Fibroblast of gingiva (primary cell): ENCODE measurements around the gene CYP27A1.

Experiments used
- DNase-seq: peaks from one replicate; pipeline ENCODE4 v3.0.0-alpha.2; 2011; ENCODE audit warnings: low read depth

The CYP27A1 gene

GRCh38 chr2:218773881-218774280 lies 8.1 kb upstream of the CYP27A1 start:
- no peak for DNase-seq

DNA sequence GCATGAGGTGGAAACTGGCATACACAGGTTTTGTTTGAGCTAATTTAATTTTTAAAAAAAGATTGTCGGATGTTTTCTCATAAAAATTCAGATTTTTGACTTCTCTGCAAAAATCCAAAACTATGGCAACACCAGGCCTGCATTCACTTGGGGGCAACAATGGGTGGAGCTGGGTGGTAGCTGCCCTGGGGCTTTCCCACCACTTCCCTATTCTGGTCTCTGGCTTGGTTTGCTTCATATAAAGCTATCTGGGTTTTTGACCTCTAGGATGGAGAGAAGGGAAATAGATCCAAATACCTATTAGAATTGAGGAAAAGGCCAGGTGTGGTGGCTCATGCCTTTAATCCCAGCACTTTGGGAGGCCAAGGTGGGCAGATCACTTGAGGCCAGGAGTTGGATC lies 5.5 kb upstream of the CYP27A1 start:
- DNase-seq, result no peak

DNA sequence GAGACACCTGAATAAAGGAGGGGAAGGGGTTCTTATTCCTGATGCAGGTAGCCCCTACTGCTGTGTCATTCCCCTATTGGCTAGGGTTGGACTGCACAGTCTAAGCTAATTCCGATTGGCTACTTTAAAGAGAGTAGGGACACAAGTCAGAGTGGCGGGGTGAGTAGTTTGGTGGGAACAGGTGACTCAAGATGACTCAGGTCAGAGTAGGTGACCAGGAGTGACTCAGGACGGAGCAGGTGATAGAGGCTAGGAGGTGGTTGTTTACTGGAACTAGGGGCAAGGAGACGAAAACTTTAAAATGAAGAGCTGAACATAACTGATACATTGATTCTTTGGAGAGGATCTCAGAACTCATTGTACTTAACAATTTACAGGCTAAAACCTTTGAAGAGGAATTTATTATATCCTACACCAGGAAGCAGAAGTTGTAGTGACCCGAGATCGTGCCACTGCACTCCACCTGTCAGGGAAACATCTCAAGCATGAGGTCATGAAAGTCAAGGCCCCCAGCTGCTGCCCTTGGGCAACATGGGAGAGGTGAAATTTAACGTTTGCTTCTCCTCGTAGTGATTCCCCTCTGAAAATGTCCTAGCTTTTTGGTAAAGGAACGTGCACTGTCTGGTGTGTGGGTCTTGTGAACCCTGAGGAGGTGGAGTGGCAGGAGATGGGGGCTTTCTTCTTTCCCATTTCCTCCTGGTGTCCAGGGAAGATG lies 4.5 kb upstream of the CYP27A1 start:
- no peak for DNase-seq

DNA sequence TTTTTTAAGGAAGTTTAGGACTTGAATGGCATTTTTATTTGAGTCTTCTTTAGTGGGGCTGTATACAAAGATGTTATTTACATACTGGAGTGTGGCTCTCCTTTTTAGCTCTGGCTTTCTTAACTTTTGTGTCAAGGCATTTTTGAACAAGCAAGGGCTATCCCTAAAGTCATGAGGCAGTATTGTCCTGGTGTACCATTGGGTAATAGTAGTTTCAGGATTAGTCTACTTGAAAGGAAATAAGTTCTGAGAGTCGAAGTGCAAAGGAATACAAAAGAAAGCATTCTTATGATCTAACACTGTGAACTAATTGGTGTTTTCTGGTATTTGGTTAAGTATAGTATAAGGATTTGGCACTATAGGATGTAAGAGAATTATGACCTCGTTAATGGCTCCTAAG lies 1.9 kb upstream of the CYP27A1 start:
- DNase-seq, result no peak

- no peak for DNase-seq
Measured at GRCh38 chr2:218780851-218781690, 876 bp upstream of the CYP27A1 start.

- DNase-seq, result no peak
Measured at GRCh38 chr2:218782528-218782844, 539 bp downstream of the CYP27A1 start.

DNA sequence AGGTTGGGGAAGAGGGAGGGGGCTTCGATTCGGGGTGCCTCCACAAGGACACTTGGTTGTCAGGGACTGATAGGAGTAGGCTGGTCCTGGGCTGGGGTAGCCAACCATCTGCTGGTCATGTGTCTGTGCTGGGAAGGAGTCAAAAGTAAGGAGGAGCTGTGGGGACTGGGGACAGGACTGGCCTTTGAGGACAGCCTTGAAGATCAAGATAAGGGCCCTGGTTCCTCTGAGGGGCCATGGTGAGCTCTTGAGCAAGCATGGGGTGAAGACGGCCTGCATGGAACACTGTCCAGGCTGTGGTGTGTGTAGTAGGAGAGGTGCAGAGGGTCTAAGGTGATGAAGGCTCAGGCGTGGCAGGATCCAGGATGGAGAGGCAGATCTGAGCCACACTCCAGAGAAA lies 1.7 kb downstream of the CYP27A1 start:
- no peak for DNase-seq

GRCh38 chr2:218785103-218785502 lies 3.2 kb downstream of the CYP27A1 start:
- DNase-seq, result no peak

DNA sequence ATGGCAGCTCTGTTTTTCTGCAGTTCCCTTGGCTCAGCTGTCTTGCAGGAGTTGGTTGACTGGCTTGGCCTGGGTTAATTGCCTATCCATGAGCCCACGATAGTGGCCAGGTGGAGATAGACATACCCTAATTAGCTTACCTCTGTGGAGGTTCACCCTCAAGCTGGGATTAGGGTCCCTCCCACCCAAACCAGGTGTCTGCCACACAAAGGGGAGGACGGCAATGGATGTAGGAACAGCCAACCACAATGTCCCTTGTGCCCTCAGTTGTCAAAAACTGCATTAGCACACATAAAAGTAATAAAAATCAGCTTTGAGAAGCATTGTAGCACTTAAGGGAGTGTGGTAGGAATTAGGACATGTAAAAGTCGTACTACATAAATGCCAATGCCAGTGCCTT lies 4.2 kb downstream of the CYP27A1 start:
- DNase-seq, result no peak

DNA sequence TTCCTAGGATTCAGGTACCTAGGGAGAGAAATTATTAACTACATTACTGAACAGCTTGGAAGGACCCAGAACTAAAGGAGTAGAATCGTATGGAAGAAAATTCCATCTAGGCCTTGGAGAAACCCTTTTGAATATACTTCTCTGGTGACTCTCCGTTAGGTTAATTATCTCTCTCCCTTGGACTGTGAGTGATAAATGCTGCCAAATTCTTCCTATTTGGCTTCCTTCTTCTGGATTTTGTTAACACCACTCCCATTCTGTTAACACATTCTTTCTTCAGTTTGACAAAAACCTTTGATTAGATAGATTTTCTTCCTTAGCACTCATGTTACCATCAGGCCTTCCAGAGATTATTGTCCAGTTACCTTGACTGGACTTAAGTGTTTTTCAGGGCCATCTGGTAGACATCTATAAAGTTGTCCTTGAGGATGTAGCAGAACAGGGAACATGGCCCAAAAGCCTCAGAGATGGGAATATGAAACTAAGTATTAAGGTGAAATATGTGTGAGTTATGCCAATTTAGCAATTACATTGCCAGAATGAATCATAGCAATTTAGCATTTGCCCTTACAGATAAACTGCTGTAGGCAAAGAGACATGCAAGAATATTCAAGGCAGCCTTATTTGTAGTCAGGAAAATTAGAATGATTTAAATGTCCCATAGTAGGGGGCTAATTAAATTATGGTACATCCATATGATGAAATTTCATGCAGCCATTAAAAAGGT lies 6.7 kb downstream of the CYP27A1 start:
- peak; percentile 31 for DNase-seq

DNA sequence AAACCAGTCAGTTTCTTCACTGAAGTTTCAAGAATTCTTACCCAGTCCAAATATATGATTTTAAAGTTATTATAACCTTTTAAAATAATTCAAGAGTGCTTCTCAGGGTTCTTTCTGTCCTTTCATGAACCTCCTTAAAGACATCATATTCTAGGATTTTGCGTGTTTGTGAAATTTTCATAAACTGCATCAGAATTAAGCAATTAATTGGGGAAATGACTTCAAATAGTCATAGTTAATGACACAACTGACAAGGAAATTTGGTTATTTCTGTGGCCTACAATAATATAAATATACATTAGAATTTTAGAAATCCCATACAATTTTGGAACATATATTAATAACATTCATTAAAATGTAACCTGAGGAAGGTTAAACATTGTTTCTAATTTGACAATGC lies 10.5 kb downstream of the CYP27A1 start:
- no peak for DNase-seq

- DNase-seq, result no peak
Measured at GRCh38 chr2:218796691-218797090, 14.7 kb downstream of the CYP27A1 start.

GRCh38 chr2:218798767-218799504 lies 17.0 kb downstream of the CYP27A1 start:
- DNase-seq, result no peak

DNA sequence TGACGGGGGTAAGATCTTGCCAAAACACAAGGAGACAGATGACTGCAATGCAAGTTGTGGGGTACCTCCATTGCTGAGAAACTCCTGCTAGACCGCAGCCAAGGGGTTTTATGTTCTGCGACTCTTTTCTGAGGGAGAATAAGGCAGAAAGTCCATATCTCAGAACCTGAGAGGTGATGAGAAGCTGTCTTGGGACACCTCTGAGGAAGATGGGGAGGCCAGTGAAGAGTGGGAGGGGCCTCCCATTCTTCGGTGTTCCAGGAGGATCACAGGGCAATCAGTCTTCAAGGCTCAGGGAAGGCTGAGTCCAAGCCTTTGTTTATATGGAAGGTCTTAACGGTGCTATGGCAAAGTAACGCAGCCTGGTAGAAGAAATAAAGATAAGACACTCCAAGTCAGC lies 18.0 kb downstream of the CYP27A1 start:
- no peak for DNase-seq

DNA sequence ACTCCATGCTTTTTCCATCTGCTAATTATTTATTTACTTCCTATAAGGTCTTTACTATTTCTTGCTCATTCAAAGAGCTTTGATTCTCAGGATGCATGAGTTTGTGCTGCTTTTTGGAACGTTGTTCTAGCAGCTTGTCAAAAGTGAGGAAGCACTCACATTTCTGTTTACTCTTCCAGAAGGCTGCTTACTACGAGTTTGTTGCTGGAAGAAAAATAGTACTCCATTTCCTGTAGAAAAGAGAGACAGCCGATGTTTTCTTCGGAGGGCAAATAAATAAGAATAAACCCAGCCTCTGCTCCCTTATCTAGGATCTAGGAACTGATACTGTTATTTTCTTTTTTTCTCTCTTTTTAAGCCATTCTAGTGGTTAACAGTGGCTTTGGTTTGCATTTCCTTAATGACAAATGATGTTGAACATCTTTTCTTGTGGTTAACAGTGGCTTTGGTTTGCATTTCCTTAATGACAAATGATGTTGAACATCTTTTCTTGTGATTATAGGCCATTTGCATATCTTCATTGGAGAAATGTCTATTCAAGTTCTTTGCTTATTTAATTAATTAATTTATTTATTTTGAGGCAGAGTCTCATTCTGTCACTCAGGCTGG lies 20.5 kb downstream of the CYP27A1 start:
- no peak for DNase-seq

DNA sequence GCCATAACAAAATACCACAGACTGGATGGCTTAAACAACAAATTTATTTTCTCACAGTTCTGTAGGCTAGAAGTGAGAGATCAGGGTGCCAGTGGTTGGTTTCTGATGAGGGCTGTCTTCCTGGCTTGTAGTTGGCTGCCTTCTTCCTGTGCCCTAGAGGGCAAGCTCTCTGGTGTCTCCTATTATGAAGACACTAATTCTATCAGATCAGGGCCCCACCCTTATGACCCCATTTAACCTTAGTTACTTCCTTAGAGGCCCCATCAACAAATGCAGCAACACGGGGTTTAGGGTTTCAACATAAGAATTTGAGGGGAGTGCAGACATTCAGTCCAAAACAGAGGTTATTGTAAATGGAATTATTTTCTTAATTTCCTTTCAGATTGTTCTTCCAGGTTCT lies 22.9 kb downstream of the CYP27A1 start:
- DNase-seq, result no peak

DNA sequence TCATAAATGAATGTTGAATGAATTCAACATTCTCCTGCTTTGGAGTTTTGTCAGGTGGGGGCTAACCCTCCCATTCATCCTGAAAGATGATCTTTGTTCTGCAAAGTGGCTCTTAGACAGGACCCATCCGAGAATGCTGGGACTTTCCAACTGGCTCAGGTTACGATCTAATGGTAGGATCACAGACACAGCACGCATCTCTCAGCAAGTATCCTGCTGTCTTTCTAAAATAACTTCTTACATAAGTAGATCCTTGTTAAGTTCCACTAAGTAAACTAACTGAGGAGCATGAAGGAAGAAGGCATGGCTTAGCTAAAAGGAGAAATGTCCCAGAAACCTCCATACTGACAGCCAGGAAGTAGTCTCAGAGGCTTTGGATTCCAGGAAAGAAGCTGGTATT lies 23.7 kb downstream of the CYP27A1 start:
- peak; percentile 34 for DNase-seq

DNA sequence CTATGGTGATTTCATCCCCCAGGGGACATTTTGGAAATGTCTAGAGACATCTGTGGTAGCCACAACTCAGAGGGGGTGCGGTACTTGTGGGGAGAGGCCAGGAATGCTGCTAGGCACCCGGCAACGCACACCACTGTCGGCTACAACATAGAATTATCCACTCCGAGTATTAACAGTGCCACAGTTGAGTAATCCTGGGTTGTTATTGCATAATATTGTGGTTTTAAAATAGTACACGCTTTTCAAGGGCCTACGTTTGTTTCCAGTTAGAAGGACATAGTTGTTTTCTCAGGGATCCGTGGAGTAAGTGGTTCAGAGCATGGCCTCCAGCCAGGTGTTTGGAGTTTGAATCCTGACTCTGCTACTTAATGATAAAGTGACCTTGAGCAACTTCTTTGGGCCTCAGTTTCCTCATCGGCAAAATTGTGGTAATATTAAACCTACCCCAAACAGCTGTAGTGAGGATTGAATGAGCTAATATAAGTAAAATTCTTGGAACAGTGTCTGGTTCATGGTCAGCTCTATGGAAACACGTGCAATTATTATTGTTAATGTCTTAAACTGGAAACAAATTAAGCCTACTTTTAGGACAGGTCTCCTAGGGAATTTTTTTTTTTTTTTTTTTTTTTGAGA lies 24.5 kb downstream of the CYP27A1 start:
- DNase-seq, result peak; percentile 100

DNA sequence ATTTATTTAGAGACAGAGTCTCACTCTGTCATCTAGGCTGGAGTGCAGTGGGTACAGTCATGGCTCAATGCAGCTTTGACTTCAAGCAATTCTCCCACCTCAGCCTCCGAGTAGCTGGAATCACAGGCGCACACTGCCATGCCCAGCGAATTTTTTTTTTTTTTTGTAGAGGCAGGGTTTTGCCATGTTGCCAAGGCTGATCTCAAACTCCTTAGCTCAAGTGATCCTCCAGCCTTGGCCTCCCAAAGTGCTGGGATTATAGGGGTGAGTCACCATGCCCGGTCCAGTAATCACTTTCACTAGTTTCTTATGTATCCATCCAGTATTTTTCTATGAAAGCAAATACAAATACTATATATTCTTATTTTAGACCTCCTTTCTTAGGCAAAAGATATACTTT lies 25.7 kb downstream of the CYP27A1 start:
- DNase-seq, result no peak

DNA sequence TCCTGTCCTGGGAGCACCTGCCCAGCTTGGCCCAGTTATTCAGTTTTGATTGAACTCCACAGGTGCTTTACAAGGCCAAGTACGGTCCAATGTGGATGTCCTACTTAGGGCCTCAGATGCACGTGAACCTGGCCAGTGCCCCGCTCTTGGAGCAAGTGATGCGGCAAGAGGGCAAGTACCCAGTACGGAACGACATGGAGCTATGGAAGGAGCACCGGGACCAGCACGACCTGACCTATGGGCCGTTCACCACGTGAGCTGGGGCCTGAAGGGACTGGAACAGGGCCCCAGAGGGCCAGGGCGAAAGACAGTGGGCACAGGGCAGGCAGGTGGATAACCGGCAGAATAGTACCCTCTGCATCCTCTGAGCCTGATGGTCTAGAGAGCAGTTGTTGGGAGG lies 27.6 kb downstream of the CYP27A1 start:
- DNase-seq, result no peak

- no peak for DNase-seq
Measured at GRCh38 chr2:218810256-218810655, 28.3 kb downstream of the CYP27A1 start.
